Neural cell (in vitro differentiated cells): ENCODE measurements around the gene RALGPS1. TPM values are rescaled to one million over a fixed set of nuclear protein-coding genes. Genes with fewer than 3 reads are reported as not detected.

Source experiments
- H2AFZ ChIP-seq: fragments of 200-600, 300-800 bp; sonication (generic), shearing (Covaris generic); 2 replicates; pipeline ENCODE4 v1.6.0; 2014; ENCODE audit warnings: low read depth, mild to moderate bottlenecking, antibody characterized with exemption, low read length, moderate library complexity
- H3F3A ChIP-seq: fragments of 200-600 bp; shearing (Covaris generic); 2 replicates; pipeline ENCODE4 v1.6.1; 2016; ENCODE audit warnings: mild to moderate bottlenecking, moderate library complexity, mixed read lengths, antibody characterized with exemption, low read length; ENCODE audit not compliant: insufficient read depth, poor library complexity, severe bottlenecking
- H3K27ac ChIP-seq: fragments of 200-600, 300-800 bp; sonication (generic), shearing (Covaris generic); 2 replicates; pipeline ENCODE4 v1.5.1; 2014; ENCODE audit warnings: mild to moderate bottlenecking, low read length, moderate library complexity
- H3K27me3 ChIP-seq: fragments of 300-800, 200-600 bp; sonication (generic), shearing (Covaris generic); 2 replicates; pipeline ENCODE4 v1.6.0; 2014; ENCODE audit warnings: mild to moderate bottlenecking, low read depth, low read length, moderate library complexity; ENCODE audit not compliant: insufficient read depth
- H3K36me3 ChIP-seq: fragments of 300-800, 200-600 bp; sonication (generic), shearing (Covaris generic); 2 replicates; pipeline ENCODE4 v1.5.1; 2014; ENCODE audit warnings: mild to moderate bottlenecking, antibody characterized with exemption, low read length, moderate library complexity; ENCODE audit not compliant: insufficient read depth
- H3K4me2 ChIP-seq: fragments of 300-800, 200-600 bp; sonication (generic), shearing (Covaris generic); 2 replicates; pipeline ENCODE4 v1.6.0; 2014; ENCODE audit warnings: mild to moderate bottlenecking, low read length
- H3K4me3 ChIP-seq: fragments of 300-800, 200-600 bp; sonication (generic), shearing (Covaris generic); 2 replicates; pipeline ENCODE4 v1.5.1; 2014; ENCODE audit warnings: mild to moderate bottlenecking, low read length, moderate library complexity
- H3K79me2 ChIP-seq: fragments of 200-600 bp; shearing (Covaris generic); replicated peaks from 2 replicates; pipeline ENCODE4 v1.6.0; 2014; ENCODE audit warnings: mild to moderate bottlenecking, low read length, moderate library complexity; ENCODE audit not compliant: insufficient read depth
- H3K9ac ChIP-seq: fragments of 300-800, 200-600 bp; sonication (generic), shearing (Covaris generic); 2 replicates; pipeline ENCODE4 v1.6.1; 2016; ENCODE audit warnings: mild to moderate bottlenecking, low read length, mixed read lengths
- H3K9me2 ChIP-seq: fragments of 200-600 bp; shearing (Covaris generic); 2 replicates; pipeline ENCODE4 v1.6.1; 2016; ENCODE audit warnings: mild to moderate bottlenecking, low read length, mixed read lengths; ENCODE audit not compliant: insufficient read depth
- H3K9me3 ChIP-seq: fragments of 200-600, 300-800 bp; sonication (generic), shearing (Covaris generic); 2 replicates; pipeline ENCODE4 v1.6.1; 2016; ENCODE audit warnings: mild to moderate bottlenecking, mixed run types, low read length, moderate library complexity, mixed read lengths
- H4K20me1 ChIP-seq: fragments of 200-600 bp; shearing (Covaris generic); 2 replicates; pipeline ENCODE4 v1.6.1; 2016; ENCODE audit warnings: mild to moderate bottlenecking, mixed run types; ENCODE audit not compliant: insufficient read depth
- EP300 ChIP-seq: fragments of 450-650 bp; conservative IDR thresholded peaks from 2 replicates; pipeline ENCODE4 v1.6.1; 2014; ENCODE audit warnings: antibody characterized with exemption, mild to moderate bottlenecking, moderate library complexity; ENCODE audit not compliant: poor library complexity, severe bottlenecking
- EZH2 ChIP-seq: fragments of 200-600, 300-800 bp; shearing (Covaris generic), sonication (generic); IDR thresholded peaks from 2 replicates; pipeline ENCODE4 v1.6.1; 2014; ENCODE audit warnings: antibody characterized with exemption, low read length, borderline replicate concordance, mild to moderate bottlenecking; ENCODE audit not compliant: insufficient read depth, poor library complexity, severe bottlenecking
- MXI1 ChIP-seq: fragments of 450-650 bp; conservative IDR thresholded peaks from 2 replicates; pipeline ENCODE4 v1.6.1; 2014; ENCODE audit warnings: antibody characterized with exemption, mild to moderate bottlenecking; ENCODE audit not compliant: poor library complexity, severe bottlenecking
- POLR2AphosphoS5 ChIP-seq: IDR thresholded peaks from 2 replicates; pipeline ENCODE4 v1.6.1; 2012
- RAD21 ChIP-seq: fragments of 450-650 bp; conservative IDR thresholded peaks from 2 replicates; pipeline ENCODE4 v1.6.1; 2014; ENCODE audit warnings: antibody characterized with exemption, mild to moderate bottlenecking, moderate library complexity
- SMC3 ChIP-seq: fragments of 450-650 bp; conservative IDR thresholded peaks from 2 replicates; pipeline ENCODE4 v1.6.1; 2014; ENCODE audit warnings: antibody characterized with exemption, mild to moderate bottlenecking, moderate library complexity; ENCODE audit not compliant: poor library complexity
- TAF1 ChIP-seq: IDR thresholded peaks from 2 replicates; pipeline ENCODE4 v1.6.1; 2012; ENCODE audit warnings: low read depth
- polyA plus RNA-seq: library from polyadenylated mRNA; depleted of rRNA; stranded (reverse); fragments of >200 nt; gene quantifications from 2 replicates; pipeline ENCODE4 v1.2.3, GENCODE V29; 2014
- TF ChIP-seq, protein P1 (sequence below): IDR thresholded peaks from 2 replicates; pipeline ENCODE4 v1.6.1; 2012; ENCODE audit warnings: borderline replicate concordance
- TF ChIP-seq, protein P2 (sequence below): fragments of 450-650 bp; IDR thresholded peaks from 2 replicates; pipeline ENCODE4 v1.5.1; 2014; ENCODE audit warnings: antibody characterized with exemption, mild to moderate bottlenecking, moderate library complexity; ENCODE audit not compliant: poor library complexity, severe bottlenecking

The RALGPS1 gene
- polyA plus RNA-seq, 1 donor from 2014 or later = 37.1 TPM

DNA sequence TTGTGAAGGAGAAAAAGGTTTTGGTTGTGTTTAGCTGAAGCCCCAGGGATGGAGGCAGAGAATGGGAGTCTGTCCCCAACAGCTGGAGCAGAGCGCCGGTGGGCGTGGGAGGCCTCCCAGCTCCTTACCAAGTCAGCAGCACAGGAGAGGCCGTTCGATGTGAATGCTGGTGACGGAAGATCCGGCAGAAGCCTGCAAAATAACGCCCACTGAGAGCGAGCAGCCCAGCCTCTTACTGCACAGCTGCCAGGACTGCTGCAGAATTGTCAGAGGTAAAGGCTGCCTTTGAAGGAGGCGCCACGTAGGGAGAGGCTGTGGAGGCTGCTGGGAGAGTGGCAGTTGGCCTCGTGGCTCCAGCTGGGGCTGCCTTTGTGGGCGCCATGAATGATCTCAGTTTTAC is 181.6 kb downstream of the RALGPS1 start:
- no peak overlapping the region for H3K9ac ChIP-seq
- H3K4me3 ChIP-seq = no peak overlapping the region
- H3K9me3 ChIP-seq = no peaks in the 10 kb centered on the region

DNA sequence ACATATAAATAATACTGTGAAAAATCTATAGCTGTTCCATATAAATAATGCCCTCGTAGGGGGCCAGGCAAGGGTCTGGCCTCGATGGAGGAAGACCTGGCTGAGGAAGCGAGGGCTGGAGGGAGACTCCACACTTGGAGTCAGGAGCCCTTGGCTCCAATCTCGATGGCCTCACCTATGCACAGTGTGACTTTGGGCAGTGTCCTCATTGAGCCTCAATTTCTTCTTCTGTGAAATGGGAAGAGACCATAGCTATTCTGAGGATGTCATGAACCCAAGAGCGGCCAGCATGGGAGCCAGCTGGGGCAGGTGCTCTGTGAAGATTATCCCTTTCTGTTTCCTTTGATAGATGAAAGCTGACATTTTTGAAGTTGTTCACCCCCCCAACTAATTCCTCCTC is 183.1 kb downstream of the RALGPS1 start:
- Histone ChIP-seq H3F3A (no peaks in the 10 kb centered on the region), H3K27ac (no peak overlapping the region), H3K9me2 (no peaks in the 10 kb centered on the region), H2AFZ (no peak overlapping the region), H4K20me1 (no peaks in the 10 kb centered on the region), H3K79me2 (no peaks in the 10 kb centered on the region), H3K36me3 (no peaks in the 10 kb centered on the region), H3K4me3 (no peak overlapping the region), H3K9me3 (no peaks in the 10 kb centered on the region), H3K9ac (no peak overlapping the region), H3K4me2 (no peak overlapping the region), H3K27me3 (no peaks in the 10 kb centered on the region)
- TF ChIP-seq, protein P1, sequence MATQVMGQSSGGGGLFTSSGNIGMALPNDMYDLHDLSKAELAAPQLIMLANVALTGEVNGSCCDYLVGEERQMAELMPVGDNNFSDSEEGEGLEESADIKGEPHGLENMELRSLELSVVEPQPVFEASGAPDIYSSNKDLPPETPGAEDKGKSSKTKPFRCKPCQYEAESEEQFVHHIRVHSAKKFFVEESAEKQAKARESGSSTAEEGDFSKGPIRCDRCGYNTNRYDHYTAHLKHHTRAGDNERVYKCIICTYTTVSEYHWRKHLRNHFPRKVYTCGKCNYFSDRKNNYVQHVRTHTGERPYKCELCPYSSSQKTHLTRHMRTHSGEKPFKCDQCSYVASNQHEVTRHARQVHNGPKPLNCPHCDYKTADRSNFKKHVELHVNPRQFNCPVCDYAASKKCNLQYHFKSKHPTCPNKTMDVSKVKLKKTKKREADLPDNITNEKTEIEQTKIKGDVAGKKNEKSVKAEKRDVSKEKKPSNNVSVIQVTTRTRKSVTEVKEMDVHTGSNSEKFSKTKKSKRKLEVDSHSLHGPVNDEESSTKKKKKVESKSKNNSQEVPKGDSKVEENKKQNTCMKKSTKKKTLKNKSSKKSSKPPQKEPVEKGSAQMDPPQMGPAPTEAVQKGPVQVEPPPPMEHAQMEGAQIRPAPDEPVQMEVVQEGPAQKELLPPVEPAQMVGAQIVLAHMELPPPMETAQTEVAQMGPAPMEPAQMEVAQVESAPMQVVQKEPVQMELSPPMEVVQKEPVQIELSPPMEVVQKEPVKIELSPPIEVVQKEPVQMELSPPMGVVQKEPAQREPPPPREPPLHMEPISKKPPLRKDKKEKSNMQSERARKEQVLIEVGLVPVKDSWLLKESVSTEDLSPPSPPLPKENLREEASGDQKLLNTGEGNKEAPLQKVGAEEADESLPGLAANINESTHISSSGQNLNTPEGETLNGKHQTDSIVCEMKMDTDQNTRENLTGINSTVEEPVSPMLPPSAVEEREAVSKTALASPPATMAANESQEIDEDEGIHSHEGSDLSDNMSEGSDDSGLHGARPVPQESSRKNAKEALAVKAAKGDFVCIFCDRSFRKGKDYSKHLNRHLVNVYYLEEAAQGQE = no peak
- TF ChIP-seq MXI1 (no peak), EZH2 (no peak), EP300 (no peak), POLR2AphosphoS5 (no peak), RAD21 (no peak), TAF1 (no peak), SMC3 (no peak)

More for the DNA sequence above, 181.6 kb downstream of the RALGPS1 start:
- Histone ChIP-seq H4K20me1 (no peaks in the 10 kb centered on the region), H3K36me3 (no peaks in the 10 kb centered on the region), H3K27me3 (no peaks in the 10 kb centered on the region), H2AFZ (no peak overlapping the region), H3K9me2 (no peaks in the 10 kb centered on the region), H3F3A (no peaks in the 10 kb centered on the region), H3K27ac (no peak overlapping the region), H3K79me2 (no peaks in the 10 kb centered on the region), H3K4me2 (no peak overlapping the region)
- TF ChIP-seq MXI1 = no peak
- TF ChIP-seq, protein P2, sequence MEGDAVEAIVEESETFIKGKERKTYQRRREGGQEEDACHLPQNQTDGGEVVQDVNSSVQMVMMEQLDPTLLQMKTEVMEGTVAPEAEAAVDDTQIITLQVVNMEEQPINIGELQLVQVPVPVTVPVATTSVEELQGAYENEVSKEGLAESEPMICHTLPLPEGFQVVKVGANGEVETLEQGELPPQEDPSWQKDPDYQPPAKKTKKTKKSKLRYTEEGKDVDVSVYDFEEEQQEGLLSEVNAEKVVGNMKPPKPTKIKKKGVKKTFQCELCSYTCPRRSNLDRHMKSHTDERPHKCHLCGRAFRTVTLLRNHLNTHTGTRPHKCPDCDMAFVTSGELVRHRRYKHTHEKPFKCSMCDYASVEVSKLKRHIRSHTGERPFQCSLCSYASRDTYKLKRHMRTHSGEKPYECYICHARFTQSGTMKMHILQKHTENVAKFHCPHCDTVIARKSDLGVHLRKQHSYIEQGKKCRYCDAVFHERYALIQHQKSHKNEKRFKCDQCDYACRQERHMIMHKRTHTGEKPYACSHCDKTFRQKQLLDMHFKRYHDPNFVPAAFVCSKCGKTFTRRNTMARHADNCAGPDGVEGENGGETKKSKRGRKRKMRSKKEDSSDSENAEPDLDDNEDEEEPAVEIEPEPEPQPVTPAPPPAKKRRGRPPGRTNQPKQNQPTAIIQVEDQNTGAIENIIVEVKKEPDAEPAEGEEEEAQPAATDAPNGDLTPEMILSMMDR = no peak
- TF ChIP-seq EP300 = no peak
- TF ChIP-seq POLR2AphosphoS5 = no peak
- TF ChIP-seq SMC3 = no peak
- no peak for TF ChIP-seq EZH2
- no peak for TF ChIP-seq RAD21
- no peak for TF ChIP-seq TAF1
- TF ChIP-seq, protein P1 = no peak
